Measurements from ENCODE around the gene ACOXL.

Gene ACOXL

DNA sequence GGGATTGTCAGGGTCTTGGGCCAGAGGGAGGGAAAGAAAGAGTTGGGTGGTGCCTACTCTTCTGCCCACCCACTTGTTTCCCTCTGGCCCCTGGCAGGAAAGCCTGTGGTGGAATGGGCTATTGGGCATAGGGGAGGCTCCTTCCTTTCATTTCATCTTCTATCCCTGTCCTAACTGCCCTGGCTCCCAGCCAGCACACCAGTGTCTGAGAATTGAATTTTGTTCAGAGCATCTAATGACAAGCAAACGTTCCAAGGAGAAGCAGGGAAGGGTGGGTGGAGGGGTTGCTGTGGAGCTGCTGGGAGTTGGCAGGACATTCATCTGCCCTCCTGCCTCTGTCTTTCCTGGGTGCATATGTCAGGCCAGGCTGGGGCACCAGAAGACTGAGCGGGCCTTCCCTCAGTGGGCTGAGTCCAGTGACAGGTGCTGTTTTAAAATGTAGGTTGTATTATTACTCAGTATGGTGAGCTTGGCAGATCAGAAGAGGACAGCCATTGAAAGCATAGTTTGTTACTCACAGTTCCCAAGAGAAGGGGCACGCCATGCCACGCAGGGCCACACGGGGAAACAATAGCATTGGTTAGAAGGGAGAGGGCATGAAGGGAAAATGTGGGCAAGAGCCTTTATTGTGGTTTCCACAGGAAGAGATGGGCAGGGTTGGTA is 171.9 kb downstream of the ACOXL start:
- in situ Hi-C loops (cut with MboI; ENCODE audit: low sequenced_read_pairs) = no loop called here

- in situ Hi-C loops (cut with MboI; ENCODE audit: low sequenced_read_pairs) = no loop called here
These were observed 172.4 kb downstream of the ACOXL start for GRCh38 chr2:110904779-110905148.

- in situ Hi-C loops (cut with MboI; ENCODE audit: low sequenced_read_pairs) = no loop called here
These were observed 172.8 kb downstream of the ACOXL start for GRCh38 chr2:110905217-110905616.

- in situ Hi-C loops (cut with MboI; ENCODE audit: low sequenced_read_pairs) = no loop called here
These were observed 174.4 kb downstream of the ACOXL start for GRCh38 chr2:110906613-110907298.

GRCh38 chr2:110909501-110909900 is 177.1 kb downstream of the ACOXL start:
- in situ Hi-C loops (cut with MboI; ENCODE audit: low sequenced_read_pairs) = no loop called here

GRCh38 chr2:110910423-110910822 is 178.1 kb downstream of the ACOXL start:
- in situ Hi-C loops (cut with MboI; ENCODE audit: low sequenced_read_pairs) = no loop called here

- in situ Hi-C loops (cut with MboI; ENCODE audit: low sequenced_read_pairs) = no loop called here
These were observed 187.4 kb downstream of the ACOXL start for GRCh38 chr2:110919738-110920137.

DNA sequence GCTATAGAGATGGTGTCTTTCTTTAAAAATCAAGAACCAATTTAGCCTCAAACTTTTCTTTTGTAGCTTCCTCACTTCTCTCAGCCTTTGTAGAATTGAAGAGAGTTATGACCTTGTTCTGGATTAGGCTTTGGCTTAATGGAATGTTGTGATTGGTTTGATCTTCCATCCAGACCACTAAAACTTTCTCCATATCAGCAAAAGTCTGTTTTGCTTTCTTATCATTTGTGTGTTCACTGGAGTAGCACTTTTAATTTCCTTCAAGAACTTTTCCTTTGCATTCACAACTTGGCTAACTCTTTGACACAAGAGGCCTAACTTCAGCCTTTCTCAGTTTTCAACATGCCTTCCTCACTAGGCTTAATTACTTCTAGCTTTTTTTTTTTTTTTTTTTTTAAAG is 193.1 kb downstream of the ACOXL start:
- in situ Hi-C loops (cut with MboI; ENCODE audit: low sequenced_read_pairs) = no loop called here

- in situ Hi-C loops (cut with MboI; ENCODE audit: low sequenced_read_pairs) = no loop called here
These were observed 195.2 kb downstream of the ACOXL start for GRCh38 chr2:110927526-110927925.

- in situ Hi-C loops (cut with MboI; ENCODE audit: low sequenced_read_pairs) = no loop called here
These were observed 197.2 kb downstream of the ACOXL start for GRCh38 chr2:110929528-110929927.

DNA sequence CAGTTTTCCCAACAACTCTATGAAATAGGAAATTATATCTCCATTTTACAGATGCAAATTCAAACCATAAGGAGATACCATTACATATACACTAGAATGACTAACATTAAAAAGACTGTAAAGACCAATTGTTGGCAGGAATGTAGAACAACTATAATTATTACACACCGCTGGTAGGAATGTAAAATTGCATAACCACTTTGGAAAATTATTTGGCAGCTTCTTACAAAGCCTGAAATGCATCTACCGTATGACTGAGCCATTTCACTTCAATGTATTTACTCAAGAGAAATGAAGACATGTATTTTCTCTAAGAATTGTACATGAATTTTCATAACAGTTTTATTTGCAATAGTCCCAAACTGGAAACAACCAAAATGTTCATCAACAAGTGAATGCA is 199.3 kb downstream of the ACOXL start:
- in situ Hi-C loops (cut with MboI; ENCODE audit: low sequenced_read_pairs) = no loop called here

- in situ Hi-C loops (cut with MboI; ENCODE audit: low sequenced_read_pairs) = no loop called here
These were observed 201.0 kb downstream of the ACOXL start for GRCh38 chr2:110933420-110933819.

GRCh38 chr2:110934948-110935347 is 202.6 kb downstream of the ACOXL start:
- in situ Hi-C loops (cut with MboI; ENCODE audit: low sequenced_read_pairs) = no loop called here

DNA sequence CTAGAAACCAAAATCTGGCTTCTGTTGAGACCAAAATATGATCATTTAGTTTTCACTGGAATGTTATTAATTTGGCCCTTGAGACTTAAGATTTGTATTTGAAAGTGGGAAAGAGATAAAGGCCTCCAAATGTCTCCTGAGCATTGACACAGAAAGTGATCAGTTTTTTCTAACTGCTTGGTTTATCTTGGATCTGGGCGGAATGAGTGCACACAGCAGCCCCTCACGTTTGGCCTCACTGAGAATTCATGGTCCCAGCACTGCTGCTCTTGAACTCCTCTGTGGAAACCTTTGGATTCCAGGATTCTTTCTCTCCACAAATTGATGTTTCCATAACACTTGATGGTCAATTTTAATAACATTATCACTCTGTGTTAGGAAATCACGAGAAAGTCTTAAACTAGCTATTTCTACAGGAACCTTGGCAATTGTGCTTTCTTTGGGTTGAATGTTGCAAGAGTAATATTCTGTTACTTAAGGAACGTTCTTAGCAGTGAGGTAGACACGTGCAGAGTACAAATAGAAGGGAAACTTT is 208.1 kb downstream of the ACOXL start:
- in situ Hi-C loops (cut with MboI; ENCODE audit: low sequenced_read_pairs) = no loop called here

DNA sequence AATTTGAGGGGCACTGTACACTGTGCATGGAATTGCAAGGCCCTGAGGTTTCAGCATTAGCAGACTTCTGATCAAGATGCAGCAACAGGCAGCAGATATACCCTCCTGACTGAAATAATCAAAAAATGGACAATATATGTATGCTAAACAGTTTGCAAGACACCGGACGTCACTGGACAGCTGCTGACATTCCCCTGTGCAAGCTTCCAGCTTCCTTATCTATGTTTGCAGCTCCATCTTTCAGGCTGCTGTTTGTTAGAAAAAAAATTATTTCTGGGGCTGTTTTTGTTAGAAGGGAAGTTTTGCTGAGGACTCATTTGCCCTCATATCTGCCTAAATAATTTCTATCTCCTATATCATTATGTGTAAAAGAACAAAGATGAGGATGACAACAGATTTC is 208.9 kb downstream of the ACOXL start:
- in situ Hi-C loops (cut with MboI; ENCODE audit: low sequenced_read_pairs) = no loop called here

- in situ Hi-C loops (cut with MboI; ENCODE audit: low sequenced_read_pairs) = no loop called here
These were observed 210.8 kb downstream of the ACOXL start for GRCh38 chr2:110943070-110943634.

DNA sequence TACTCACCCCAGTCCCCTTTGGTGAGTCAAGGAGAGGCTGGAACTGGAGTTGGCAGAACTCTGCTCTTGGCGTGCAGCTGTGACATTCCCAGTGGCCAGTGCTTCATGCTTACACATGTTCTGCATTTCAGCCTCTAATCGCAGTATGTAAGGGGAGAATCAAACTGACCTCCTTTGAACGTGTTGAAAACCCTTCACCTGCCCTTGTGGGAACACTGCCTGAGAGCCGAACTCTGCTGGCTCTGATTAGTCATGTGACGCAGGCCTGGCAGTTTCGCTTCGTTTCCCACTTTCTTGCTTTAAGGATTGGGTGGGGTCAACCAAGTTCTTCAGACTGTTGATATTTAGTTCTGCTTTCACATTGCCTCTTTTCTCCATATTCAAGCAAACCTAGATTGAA is 214.5 kb downstream of the ACOXL start:
- in situ Hi-C loops (cut with MboI; ENCODE audit: low sequenced_read_pairs) = no loop called here

DNA sequence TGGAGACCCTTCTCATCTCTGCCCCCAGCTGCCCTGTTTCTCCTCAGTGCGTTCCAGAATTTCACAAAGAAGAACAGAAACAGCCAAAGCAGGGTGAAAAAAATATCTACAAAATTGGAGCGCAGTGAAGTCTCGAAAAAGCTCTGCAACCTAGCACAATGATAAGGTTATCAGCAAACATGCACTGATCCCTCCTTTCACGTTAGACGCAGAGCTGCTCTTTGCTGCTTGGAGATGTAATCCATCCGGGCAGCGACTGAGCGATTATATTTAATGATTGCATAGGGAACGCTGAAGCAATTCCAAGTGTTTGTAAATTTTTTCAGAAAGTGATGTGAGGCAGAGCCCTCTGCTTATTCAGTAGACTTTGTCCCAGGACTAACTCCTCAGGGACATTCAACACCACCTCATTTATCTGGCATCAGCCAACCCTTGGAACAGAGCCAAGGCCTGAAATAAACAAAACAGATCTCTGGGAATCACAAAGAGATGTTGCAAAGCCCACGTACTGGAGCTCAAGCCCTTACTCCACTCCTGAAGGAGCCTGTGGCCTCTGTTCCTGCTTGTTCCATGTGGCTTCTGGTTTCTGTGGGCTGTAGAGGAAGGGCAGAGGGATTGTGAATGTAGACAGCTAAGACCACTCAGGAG is 215.8 kb downstream of the ACOXL start:
- in situ Hi-C loops (cut with MboI; ENCODE audit: low sequenced_read_pairs) = no loop called here

- in situ Hi-C loops (cut with MboI; ENCODE audit: low sequenced_read_pairs) = no loop called here
These were observed 217.9 kb downstream of the ACOXL start for GRCh38 chr2:110950281-110950680.

- in situ Hi-C loops (cut with MboI; ENCODE audit: low sequenced_read_pairs) = no loop called here
These were observed 222.7 kb downstream of the ACOXL start for GRCh38 chr2:110955045-110955444.

DNA sequence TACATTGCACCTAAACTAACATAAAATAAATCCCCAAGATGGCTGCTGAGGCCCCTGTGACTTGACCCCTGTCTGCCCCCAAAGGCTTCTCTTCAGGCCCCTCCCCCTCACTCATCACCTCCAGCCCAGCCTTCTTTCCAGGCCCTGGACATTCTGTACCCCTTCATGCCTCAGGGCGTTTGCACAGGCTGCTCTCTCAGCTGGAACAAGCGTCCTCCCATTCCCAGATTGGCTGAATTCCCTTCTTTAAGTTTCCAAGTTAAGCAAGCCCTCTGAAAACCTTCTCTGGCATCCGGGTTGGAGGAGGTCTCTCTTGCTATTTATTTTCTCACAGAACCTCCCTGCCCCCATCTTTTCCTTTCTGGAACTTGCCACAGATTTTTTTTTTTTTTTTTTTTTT is 223.2 kb downstream of the ACOXL start:
- in situ Hi-C loops (cut with MboI; ENCODE audit: low sequenced_read_pairs) = no loop called here

DNA sequence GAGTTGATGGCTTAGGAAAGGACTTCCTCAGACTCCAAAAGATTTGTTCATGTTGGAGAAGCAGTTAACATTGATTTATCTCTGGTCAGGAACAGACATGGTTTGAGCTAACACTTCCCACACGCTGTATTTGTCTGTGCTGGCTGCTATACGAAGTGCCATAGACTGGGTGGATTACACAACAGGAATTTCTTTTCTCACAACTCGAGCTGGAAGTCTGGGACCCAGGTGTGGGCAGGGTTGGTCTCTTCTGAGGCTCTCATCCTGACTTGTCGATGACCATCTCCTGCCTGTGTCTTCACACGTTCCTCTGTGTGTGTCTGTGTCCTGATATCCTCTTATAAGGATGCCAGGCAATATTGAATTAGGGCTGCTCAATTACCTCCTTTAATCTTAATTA is 224.9 kb downstream of the ACOXL start:
- in situ Hi-C loops (cut with MboI; ENCODE audit: low sequenced_read_pairs) = no loop called here

Measured in HL-60/S4 treated with retinoic acid at 250 ng/mL for 4 days and 3 days (cell line).